Mesenchymal stem cell (in vitro differentiated cells and primary cell): Measurements from ENCODE around the gene NGLY1.

Source experiments
- DNase-seq: peaks from one replicate; pipeline ENCODE4 v3.0.0-alpha.2; 2013
- H2AFZ ChIP-seq: one replicate; pipeline ENCODE4 v1.6.1; 2013; ENCODE audit warnings: low read depth, mild to moderate bottlenecking, control low read depth, inconsistent platforms, low read length, moderate library complexity
- H2AK5ac ChIP-seq: 2 replicates; pipeline ENCODE4 v1.6.1; 2013; ENCODE audit warnings: low read length, moderate library complexity, mild to moderate bottlenecking, inconsistent platforms; ENCODE audit not compliant: severe bottlenecking
- H2BK120ac ChIP-seq: one replicate; pipeline ENCODE4 v1.6.1; 2013; ENCODE audit warnings: low read depth, mild to moderate bottlenecking, inconsistent platforms, low read length, moderate library complexity
- H2BK12ac ChIP-seq, 2 experiments: one replicate each; pipeline ENCODE4 v1.6.1; 2013; ENCODE audit warnings: inconsistent platforms in 2 of 2, low read length in 2 of 2, mild to moderate bottlenecking in 2 of 2, moderate library complexity in 2 of 2, control low read depth in 1 of 2
- H2BK15ac ChIP-seq: one replicate; pipeline ENCODE4 v1.6.1; 2013; ENCODE audit warnings: mild to moderate bottlenecking, low read depth, inconsistent platforms; ENCODE audit not compliant: poor library complexity, severe bottlenecking
- H2BK5ac ChIP-seq: 2 replicates; pipeline ENCODE4 v1.6.1; 2013; ENCODE audit warnings: low read depth, mild to moderate bottlenecking, low read length, control low read depth, inconsistent platforms; ENCODE audit not compliant: poor library complexity, severe bottlenecking
- H3K14ac ChIP-seq, 2 experiments: one replicate each; pipeline ENCODE4 v1.6.1; 2013; ENCODE audit warnings: inconsistent platforms in 2 of 2, low read length in 2 of 2, control low read depth in 1 of 2, mild to moderate bottlenecking in 1 of 2, moderate library complexity in 1 of 2
- H3K18ac ChIP-seq, 2 experiments: one replicate each; pipeline ENCODE4 v1.6.1; 2013; ENCODE audit warnings: inconsistent platforms in 2 of 2, low read length in 2 of 2, control low read depth in 1 of 2, low read depth in 1 of 2, mild to moderate bottlenecking in 1 of 2
- H3K23ac ChIP-seq, 2 experiments: one replicate each; pipeline ENCODE4 v1.6.1; 2013; ENCODE audit warnings: inconsistent platforms in 2 of 2, low read length in 2 of 2, mild to moderate bottlenecking in 2 of 2, moderate library complexity in 2 of 2, control low read depth in 1 of 2
- H3K27ac ChIP-seq: 2 replicates; pipeline ENCODE4 v1.5.1; 2013; ENCODE audit warnings: mild to moderate bottlenecking, moderate library complexity, low read length, control low read depth, inconsistent platforms; ENCODE audit not compliant: poor library complexity, severe bottlenecking
- H3K27me3 ChIP-seq, 2 experiments: 2 replicates each; pipeline versions ENCODE4 v1.6.1 to v1.7.0; 2013; ENCODE audit warnings: low read length in 2 of 2, mild to moderate bottlenecking in 2 of 2, moderate library complexity in 2 of 2, control low read depth in 1 of 2, inconsistent platforms in 1 of 2; ENCODE audit not compliant: control insufficient read depth in 1 of 2, insufficient read depth in 1 of 2
- H3K36me3 ChIP-seq, 2 experiments: 2 replicates each; pipeline versions ENCODE4 v1.6.1 to v1.7.0; 2013; ENCODE audit warnings: low read length in 2 of 2, control low read depth in 1 of 2, inconsistent platforms in 1 of 2, low read depth in 1 of 2, mild to moderate bottlenecking in 1 of 2; ENCODE audit not compliant: insufficient read depth in 2 of 2, control insufficient read depth in 1 of 2
- H3K4ac ChIP-seq, 2 experiments: one replicate each; pipeline ENCODE4 v1.6.1; 2013; ENCODE audit warnings: inconsistent platforms in 2 of 2, low read length in 2 of 2, mild to moderate bottlenecking in 2 of 2, moderate library complexity in 2 of 2, control low read depth in 1 of 2, low read depth in 1 of 2
- H3K4me1 ChIP-seq: 2 replicates; pipeline ENCODE4 v1.6.1; 2013; ENCODE audit warnings: low read depth, low read length, control low read depth; ENCODE audit not compliant: control insufficient read depth, insufficient read depth
- H3K4me2 ChIP-seq: 2 replicates; pipeline ENCODE4 v1.6.1; 2013; ENCODE audit warnings: low read length, mild to moderate bottlenecking, inconsistent platforms; ENCODE audit not compliant: poor library complexity, severe bottlenecking
- H3K4me3 ChIP-seq, 2 experiments: 2 replicates each; pipeline versions ENCODE4 v1.5.1 to v1.7.0; 2013; ENCODE audit warnings: low read length in 2 of 2, mild to moderate bottlenecking in 2 of 2, control low read depth in 1 of 2, low read depth in 1 of 2; ENCODE audit not compliant: insufficient read depth in 1 of 2
- H3K79me1 ChIP-seq: replicated peaks from 2 replicates; pipeline ENCODE4 v1.6.1; 2013; ENCODE audit warnings: mild to moderate bottlenecking, control low read depth, low read length, inconsistent platforms; ENCODE audit not compliant: poor library complexity, severe bottlenecking
- H3K9ac ChIP-seq: 2 replicates; pipeline ENCODE4 v1.7.0; 2013; ENCODE audit warnings: mild to moderate bottlenecking, low read length, moderate library complexity
- H3K9me3 ChIP-seq: 2 replicates; pipeline ENCODE4 v1.7.0; 2013; ENCODE audit warnings: mild to moderate bottlenecking, low read length; ENCODE audit not compliant: control insufficient read depth
- H4K8ac ChIP-seq: one replicate; pipeline ENCODE4 v1.6.1; 2013; ENCODE audit warnings: inconsistent platforms, mild to moderate bottlenecking, low read length, moderate library complexity
- H4K91ac ChIP-seq: one replicate; pipeline ENCODE4 v1.6.1; 2013; ENCODE audit warnings: mild to moderate bottlenecking, low read length, inconsistent platforms
- WGBS: methylation state at CpG from one replicate; pipeline ENCODE4 v1.1.7; 2013; ENCODE audit warnings: mixed read lengths; 5-methylcytosine and 5-hydroxymethylcytosine counted together

Gene NGLY1

DNA sequence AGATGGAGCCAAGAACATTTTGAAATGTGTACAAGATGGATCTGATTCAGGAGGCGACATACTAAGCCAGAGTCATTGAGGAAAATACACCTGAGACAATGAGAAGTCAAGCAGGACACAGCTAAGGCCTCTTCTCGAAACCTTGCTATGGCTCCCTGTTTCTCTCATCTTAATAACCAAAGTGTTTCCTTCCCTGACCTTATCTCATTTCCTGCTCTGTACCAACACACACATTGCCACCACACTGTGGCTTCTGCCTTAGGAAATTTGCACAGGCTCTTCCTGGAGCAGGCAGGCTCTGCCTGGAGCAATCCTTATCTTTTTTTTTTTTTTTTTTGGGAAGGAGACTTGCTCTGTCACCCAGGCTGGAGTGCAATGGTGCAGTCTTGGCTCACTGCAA is 43.3 kb upstream of the NGLY1 start:
- no peaks in the 10 kb centered on the region for H3K9me3 ChIP-seq
- no peak overlapping the region for H2BK120ac ChIP-seq
- 91% methylated on average over 2 of the region's 2 CpGs for WGBS
- H2BK15ac ChIP-seq, result no peak overlapping the region
- H3K14ac ChIP-seq, result no peak overlapping the region
- H2BK12ac ChIP-seq, result no peak overlapping the region
- H2AK5ac ChIP-seq, result no peak overlapping the region
- H3K18ac ChIP-seq, result no peak overlapping the region
- H3K4ac ChIP-seq, result no peak overlapping the region
- H2AFZ ChIP-seq, result no peak overlapping the region
- H3K27ac ChIP-seq, result no peak overlapping the region
- DNase-seq, result no peak
- H3K36me3 ChIP-seq, result no peaks in the 10 kb centered on the region
- no peaks in the 10 kb centered on the region for H3K4me1 ChIP-seq
- H3K4me2 ChIP-seq, result no peak overlapping the region
- no peaks in the 10 kb centered on the region for H3K79me1 ChIP-seq
- no peak overlapping the region for H2BK5ac ChIP-seq
- no peaks in the 10 kb centered on the region for H3K27me3 ChIP-seq
- H3K9ac ChIP-seq, result no peak overlapping the region
- no peak overlapping the region for H3K23ac ChIP-seq
- H4K91ac ChIP-seq, result no peak overlapping the region
- H3K4me3 ChIP-seq, result no peak overlapping the region
- H4K8ac ChIP-seq, result no peak overlapping the region

DNA sequence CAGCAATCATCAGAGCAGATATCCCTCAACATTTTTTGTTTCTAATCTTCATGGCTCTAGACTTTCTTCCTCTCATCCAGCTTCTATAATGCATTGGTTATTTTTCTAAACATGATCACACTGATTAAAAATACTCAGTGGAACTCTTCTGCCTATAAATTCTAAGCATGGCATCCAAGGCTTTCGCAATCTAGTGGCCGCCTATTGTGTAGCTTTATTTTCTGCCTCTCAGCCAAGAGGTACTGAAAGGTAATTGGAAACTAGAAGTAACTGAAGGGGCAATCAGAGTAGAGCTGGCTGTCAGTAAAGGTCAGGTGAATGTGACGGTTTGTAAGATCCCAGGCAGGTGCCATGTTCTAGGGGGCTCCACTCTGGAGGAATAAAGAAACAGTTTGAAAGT is 40.1 kb upstream of the NGLY1 start:
- Histone ChIP-seq H2AFZ (no peak overlapping the region), H3K4ac (no peak overlapping the region), H3K23ac (no peak overlapping the region), H2BK120ac (no peak overlapping the region), H4K8ac (no peak overlapping the region), H3K18ac (no peak overlapping the region), H3K27ac (no peak overlapping the region), H4K91ac (no peak overlapping the region), H3K27me3 (no peaks in the 10 kb centered on the region), H3K14ac (no peak overlapping the region), H3K79me1 (no peaks in the 10 kb centered on the region), H3K9ac (no peak overlapping the region), H3K9me3 (no peaks in the 10 kb centered on the region), H2BK15ac (no peak overlapping the region), H3K4me1 (no peaks in the 10 kb centered on the region), H3K4me2 (no peak overlapping the region), H2AK5ac (no peak overlapping the region), H2BK12ac (no peak overlapping the region), H2BK5ac (no peak overlapping the region), H3K36me3 (no peaks in the 10 kb centered on the region), H3K4me3 (no peak overlapping the region)
- DNase-seq, result no peak
- WGBS, result 92% methylated on average over 3 of the region's 3 CpGs

DNA sequence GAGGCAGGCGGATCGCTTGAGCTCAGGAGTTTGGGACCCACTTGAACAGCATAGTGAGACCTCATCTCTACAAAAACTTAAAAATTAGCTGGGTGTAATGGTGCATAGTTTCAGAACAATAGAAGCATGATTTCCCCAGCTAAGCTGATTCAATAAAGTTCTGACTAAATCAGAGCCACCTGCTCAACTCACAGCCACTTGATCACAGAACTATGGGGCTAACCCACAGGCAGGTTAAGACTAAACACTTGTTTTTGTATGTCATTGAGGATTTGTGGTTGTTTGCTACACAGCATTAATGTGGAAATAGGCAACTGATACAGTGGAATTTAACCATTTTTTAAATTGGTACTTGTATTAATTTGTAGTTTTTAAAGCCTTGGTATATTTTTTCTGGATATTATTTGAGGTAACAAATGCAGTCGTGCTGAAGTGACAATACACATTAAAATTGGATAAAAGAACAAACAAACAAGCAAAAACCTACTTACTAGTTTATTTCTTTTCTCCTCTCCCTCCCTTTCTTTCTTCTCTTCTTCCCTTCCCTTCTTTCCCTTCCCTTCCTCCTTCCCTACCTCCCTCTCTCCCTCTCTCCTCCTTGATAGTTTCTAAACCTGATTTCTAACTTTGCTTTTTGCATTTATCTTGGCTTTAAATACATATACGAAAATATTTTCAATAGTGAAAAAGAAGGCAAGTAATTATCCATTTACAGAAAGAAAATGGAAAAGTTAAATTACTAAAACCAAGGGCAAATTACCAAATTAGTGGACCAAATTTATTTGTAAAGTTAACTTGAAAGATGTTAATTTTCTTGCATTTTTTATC is 38.7 kb upstream of the NGLY1 start:
- Histone ChIP-seq H2AFZ (no peak overlapping the region), H3K4ac (no peak overlapping the region), H4K91ac (no peak overlapping the region), H3K14ac (no peak overlapping the region), H3K4me3 (no peak overlapping the region), H3K9ac (no peak overlapping the region), H3K18ac (peak overlapping the region in 1 of 2 experiments; percentile 33), H2BK5ac (no peak overlapping the region), H2BK120ac (no peak overlapping the region), H3K27ac (no peak overlapping the region), H3K4me1 (no peaks in the 10 kb centered on the region), H2AK5ac (no peak overlapping the region), H3K36me3 (no peaks in the 10 kb centered on the region), H3K4me2 (no peak overlapping the region), H2BK15ac (no peak overlapping the region), H3K79me1 (no peaks in the 10 kb centered on the region), H3K27me3 (no peaks in the 10 kb centered on the region), H3K9me3 (no peaks in the 10 kb centered on the region), H2BK12ac (peak overlapping the region in 1 of 2 experiments; percentile 39), H4K8ac (no peak overlapping the region), H3K23ac (no peak overlapping the region)
- WGBS, result 50% methylated on average over 2 of the region's 4 CpGs
- no peak for DNase-seq

DNA sequence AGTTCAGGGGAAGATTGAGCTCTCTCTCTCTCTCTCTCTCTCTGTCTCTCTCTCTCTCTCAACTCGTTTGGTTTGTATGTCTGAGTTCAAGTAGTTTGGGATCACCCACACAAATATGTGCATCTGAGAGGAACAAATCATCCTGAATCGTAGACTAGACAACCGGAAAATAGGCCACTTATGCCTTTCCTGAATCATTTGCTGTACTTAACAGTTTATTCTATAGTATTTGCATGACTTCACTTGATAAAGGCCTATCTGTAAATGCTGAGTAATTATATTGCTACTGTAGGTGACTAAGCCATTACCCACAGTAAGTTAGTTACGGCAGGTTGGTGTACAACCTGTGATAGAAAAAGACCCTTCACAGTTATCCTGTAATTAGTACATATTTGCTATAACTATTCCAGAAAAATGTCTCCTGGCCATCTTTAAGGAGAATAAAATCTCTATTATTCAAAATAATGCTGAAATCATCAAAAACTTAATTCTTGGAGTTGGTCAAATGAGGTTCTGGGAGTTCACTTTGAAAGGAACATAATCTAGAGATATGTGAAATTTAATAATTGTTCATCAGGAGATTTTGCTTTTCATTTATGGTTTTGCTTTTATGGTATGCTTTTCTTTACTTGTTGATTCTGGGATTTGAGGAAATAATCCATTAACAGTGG is 37.7 kb upstream of the NGLY1 start:
- Histone ChIP-seq H2AFZ (no peak overlapping the region), H3K4ac (no peak overlapping the region), H2BK15ac (no peak overlapping the region), H3K36me3 (no peaks in the 10 kb centered on the region), H3K79me1 (no peaks in the 10 kb centered on the region), H3K27ac (peak overlapping the region; percentile 58), H2BK12ac (no peak overlapping the region), H3K9me3 (no peaks in the 10 kb centered on the region), H2BK120ac (no peak overlapping the region), H3K27me3 (no peaks in the 10 kb centered on the region), H3K4me2 (no peak overlapping the region), H3K14ac (no peak overlapping the region), H3K4me1 (no peaks in the 10 kb centered on the region), H3K9ac (peak overlapping the region; percentile 82), H3K18ac (no peak overlapping the region), H3K4me3 (peak overlapping the region in 1 of 2 experiments; percentile 3), H2BK5ac (no peak overlapping the region), H4K91ac (no peak overlapping the region), H4K8ac (no peak overlapping the region), H3K23ac (no peak overlapping the region), H2AK5ac (no peak overlapping the region)
- WGBS, result no CpG with 5 or more reads among the region's 4 CpGs
- no peak for DNase-seq
